ENCODE data around the gene MYT1. TPM values are rescaled to one million over a fixed set of nuclear protein-coding genes. Genes with fewer than 3 reads are reported as not detected.

The MYT1 gene
- total and polyA plus RNA-seq, 2 of the 13 experiments (the other 11 are each of a cell fraction or from before 2014, with no cell fraction given) = 0.58 to 2.5 TPM

DNA sequence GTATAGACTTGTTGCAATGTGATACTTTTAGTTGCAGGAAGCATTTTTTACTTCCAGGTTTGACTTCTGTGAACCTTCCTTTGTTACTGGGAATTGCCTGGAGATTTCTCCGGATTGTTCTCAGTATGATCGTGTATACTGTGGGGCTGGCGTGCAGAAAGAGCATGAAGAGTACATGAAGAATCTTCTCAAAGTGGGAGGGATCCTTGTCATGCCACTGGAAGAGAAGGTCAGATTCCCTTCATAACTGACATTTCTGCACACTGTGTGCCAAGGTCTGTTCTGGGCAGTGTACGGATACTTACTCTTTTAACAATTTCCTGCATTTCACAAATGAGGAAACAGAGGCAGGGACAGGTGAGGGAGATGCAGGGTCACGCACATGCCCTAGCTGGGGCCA, 100.9 kb downstream of the MYT1 start:
- Histone ChIP-seq H3K9ac (ENCODE audit: insufficient read depth, low read depth, low read length) (no peak overlapping the region), H3K27me3 (ENCODE audit: control insufficient read depth in 1 of 2, insufficient read depth in 2 of 2, low read length in 2 of 2) (no peaks in the 10 kb centered on the region), H3K9me3 (ENCODE audit: low read length) (no peaks in the 10 kb centered on the region), H3K4me3 (replicated peaks in 1 of 3; ENCODE audit: insufficient read depth in 1 of 3, low read depth in 2 of 3, low read length in 3 of 3) (no peak overlapping the region), H3K4me1 (ENCODE audit: insufficient read depth, low read length) (0 out of 2 replicates have a peak, but pooled peaks cover 6% of the 10 kb centered on the region), H3K79me2 (ENCODE audit: insufficient read depth, low read length) (peaks cover 3% of the 10 kb centered on the region), H2AFZ (ENCODE audit: low read length) (no peak overlapping the region), H3K36me3 (replicated peaks in 1 of 2; ENCODE audit: control insufficient read depth in 1 of 2, insufficient read depth in 2 of 2, low read length in 2 of 2) (peaks cover 31 to 67% of the 10 kb centered on the region in 2 experiments), H4K20me1 (ENCODE audit: insufficient read depth, low read length) (no peaks in the 10 kb centered on the region), H3K27ac (ENCODE audit: extremely low read length, insufficient read depth, low read length) (no peak overlapping the region), H3K4me2 (ENCODE audit: low read depth, low read length) (no peak overlapping the region)
- no peak for ATAC-seq
- no peak for FAIRE-seq
- DNase-seq (ENCODE audit: low spot score) = no peak
- BruUV-seq (replicated peaks) = no TSS peak
- in situ Hi-C loops (cut with HindIII; ENCODE audit: extremely low pct_ligation_motif_present, low pct_unique_long_range_greater_than_20kb) (no loop called here), intact Hi-C loops (cut with micrococcal nuclease; ENCODE audit: unreplicated experiment) (no loop called here)
- ChIA-PET CTCF (ENCODE audit: low intra/inter-chr PET ratio, low total read pairs) (no interaction called here), POLR2A (no interaction called here)
- TF ChIP-seq ZNF850 (CRISPR knock-in tag; conservative IDR thresholded peaks at IDR 0.05) (no peak), HNRNPH1 (optimal IDR thresholded peaks at IDR 0.05; ENCODE audit: low read depth, low read length) (no peak), TOE1 (CRISPR knock-in tag; IDR thresholded peaks at IDR 0.05) (no peak), FOSL2 (CRISPR knock-in tag; IDR thresholded peaks at IDR 0.05) (no peak), FLYWCH1 (CRISPR knock-in tag; IDR thresholded peaks at IDR 0.05) (no peak), ZNF335 (CRISPR knock-in tag; IDR thresholded peaks at IDR 0.05) (no peak), TRIM24 (CRISPR knock-in tag; IDR thresholded peaks at IDR 0.05) (no peak), ZNF567 (CRISPR knock-in tag; IDR thresholded peaks at IDR 0.05; ENCODE audit: borderline replicate concordance) (no peak), KDM3A (CRISPR knock-in tag; IDR thresholded peaks at IDR 0.05; ENCODE audit: low read depth) (no peak), JDP2 (CRISPR knock-in tag; IDR thresholded peaks at IDR 0.05; ENCODE audit: borderline replicate concordance) (no peak), ZBTB1 (CRISPR knock-in tag; IDR thresholded peaks at IDR 0.05; ENCODE audit: borderline replicate concordance) (no peak)
- TF ChIP-seq, protein P1, sequence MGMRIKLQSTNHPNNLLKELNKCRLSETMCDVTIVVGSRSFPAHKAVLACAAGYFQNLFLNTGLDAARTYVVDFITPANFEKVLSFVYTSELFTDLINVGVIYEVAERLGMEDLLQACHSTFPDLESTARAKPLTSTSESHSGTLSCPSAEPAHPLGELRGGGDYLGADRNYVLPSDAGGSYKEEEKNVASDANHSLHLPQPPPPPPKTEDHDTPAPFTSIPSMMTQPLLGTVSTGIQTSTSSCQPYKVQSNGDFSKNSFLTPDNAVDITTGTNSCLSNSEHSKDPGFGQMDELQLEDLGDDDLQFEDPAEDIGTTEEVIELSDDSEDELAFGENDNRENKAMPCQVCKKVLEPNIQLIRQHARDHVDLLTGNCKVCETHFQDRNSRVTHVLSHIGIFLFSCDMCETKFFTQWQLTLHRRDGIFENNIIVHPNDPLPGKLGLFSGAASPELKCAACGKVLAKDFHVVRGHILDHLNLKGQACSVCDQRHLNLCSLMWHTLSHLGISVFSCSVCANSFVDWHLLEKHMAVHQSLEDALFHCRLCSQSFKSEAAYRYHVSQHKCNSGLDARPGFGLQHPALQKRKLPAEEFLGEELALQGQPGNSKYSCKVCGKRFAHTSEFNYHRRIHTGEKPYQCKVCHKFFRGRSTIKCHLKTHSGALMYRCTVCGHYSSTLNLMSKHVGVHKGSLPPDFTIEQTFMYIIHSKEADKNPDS (CRISPR knock-in tag; IDR thresholded peaks at IDR 0.05) = no peak
- TF ChIP-seq, protein P2, sequence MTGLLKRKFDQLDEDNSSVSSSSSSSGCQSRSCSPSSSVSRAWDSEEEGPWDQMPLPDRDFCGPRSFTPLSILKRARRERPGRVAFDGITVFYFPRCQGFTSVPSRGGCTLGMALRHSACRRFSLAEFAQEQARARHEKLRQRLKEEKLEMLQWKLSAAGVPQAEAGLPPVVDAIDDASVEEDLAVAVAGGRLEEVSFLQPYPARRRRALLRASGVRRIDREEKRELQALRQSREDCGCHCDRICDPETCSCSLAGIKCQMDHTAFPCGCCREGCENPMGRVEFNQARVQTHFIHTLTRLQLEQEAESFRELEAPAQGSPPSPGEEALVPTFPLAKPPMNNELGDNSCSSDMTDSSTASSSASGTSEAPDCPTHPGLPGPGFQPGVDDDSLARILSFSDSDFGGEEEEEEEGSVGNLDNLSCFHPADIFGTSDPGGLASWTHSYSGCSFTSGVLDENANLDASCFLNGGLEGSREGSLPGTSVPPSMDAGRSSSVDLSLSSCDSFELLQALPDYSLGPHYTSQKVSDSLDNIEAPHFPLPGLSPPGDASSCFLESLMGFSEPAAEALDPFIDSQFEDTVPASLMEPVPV (CRISPR knock-in tag; IDR thresholded peaks at IDR 0.05) = no peak
- WGBS (ENCODE audit: low lambda C conversion rate) = 97% methylated on average over 5 of the region's 5 CpGs

All from HepG2 (cell line).